Measurements from ENCODE around the gene IFNA10. TPM values are rescaled to one million over a fixed set of nuclear protein-coding genes. Genes with fewer than 3 reads are reported as not detected.
"Not testable (repeated sequence)": the region's sequence is repeated elsewhere in the genome, so short reads cannot be mapped to it uniquely, and the experiment has no call there.

IFNA10 gene
- total RNA-seq, 1 donor from 2014 or later = not detected

GRCh38 chr9:21205204-21205603, 1.7 kb downstream of the IFNA10 start:
- DNase-seq (ENCODE audit: missing footprints) (no peak), ATAC-seq (no peak)
- intact Hi-C loops (cut with DNase I) = no loop called here

DNA sequence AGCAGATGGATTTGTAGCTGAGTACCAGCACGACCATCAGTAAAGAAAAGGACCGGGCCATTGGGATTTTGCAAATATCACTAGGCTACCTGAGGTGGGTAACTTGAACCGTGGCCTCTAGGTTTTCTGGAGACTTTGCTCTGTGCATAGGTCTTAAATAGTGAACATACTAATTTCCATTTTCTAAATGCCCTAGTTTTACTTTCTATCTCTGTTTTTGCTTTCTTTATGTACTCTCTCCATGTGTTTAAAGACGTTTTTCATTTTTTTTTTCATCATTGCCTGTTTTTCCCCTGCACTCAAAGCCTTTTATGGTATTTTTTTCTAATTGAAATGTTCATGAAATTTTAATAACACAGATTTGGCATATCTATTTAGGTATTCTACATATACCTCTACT, 4.8 kb downstream of the IFNA10 start, which contains the start of gene IFNA7:
Gene IFNA7, minus strand, starts transcription at position 101 of the 400 bp plus-strand sequence. Its CDS starts 40 bp downstream, at position 61.
- intact Hi-C loops (cut with DNase I); DNase-seq (ENCODE audit: missing footprints); ATAC-seq: not testable (repeated sequence)

DNA sequence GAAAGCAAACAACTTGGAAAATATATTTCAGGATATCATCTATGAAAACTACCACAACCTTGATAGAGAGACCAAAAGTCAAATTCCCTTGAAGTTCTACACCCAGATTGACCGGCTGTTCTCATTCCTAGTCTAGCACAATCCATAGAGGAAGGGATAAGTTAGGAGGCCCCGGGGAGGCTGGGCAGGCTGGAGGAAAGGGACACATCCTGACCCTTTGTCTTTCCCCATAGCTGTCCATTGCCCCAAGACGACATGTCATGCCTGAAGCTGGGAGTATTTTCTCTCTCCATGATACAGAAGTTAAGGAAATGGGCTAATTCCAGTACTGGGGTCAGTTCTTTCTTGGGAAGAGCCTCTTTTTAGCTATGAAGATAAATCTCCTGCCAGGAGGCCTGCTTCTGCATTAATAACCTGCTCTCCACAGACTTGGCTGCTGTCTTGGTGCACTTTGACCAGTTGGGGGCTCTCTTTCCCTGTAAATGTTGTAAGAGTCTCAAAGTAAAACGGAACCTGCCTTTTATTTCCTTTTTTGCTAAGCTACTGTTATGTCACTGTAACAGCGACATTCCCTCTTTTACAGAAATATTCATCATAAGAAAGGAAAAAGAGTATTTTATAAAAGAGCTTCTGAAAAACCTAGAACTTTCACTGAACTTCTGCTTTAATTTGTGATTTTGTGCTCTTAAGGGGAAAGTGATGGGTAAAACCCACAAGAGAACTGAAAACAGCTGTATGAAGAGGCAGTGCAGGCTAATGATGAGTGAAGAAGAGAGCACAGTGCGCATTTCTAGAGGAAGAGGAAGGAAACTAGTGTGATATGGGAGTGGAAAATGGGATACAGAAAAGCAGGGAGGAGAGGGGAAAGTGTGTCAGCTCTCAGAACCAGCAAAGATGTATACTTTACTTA, 11.8 kb downstream of the IFNA10 start:
- DNase-seq (ENCODE audit: missing footprints); ATAC-seq; intact Hi-C loops (cut with DNase I): not testable (repeated sequence)

DNA sequence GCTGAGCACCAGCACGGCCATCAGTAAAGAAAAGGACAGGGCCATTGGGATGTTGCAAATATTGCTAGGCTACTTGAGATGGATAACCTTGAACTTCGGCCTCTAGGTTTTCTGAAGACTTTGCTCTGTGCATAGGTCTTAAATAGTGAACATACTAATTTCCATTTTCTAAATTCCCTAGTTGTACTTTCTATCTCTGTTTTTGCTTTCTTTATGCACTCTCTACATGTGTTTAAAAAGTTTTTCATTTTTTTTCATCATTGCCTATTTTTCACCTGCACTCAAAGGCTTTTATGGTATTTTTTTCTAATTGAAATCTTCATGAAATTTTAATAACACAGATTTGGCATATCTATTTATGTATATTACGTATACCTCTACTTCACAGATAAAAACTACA, 19.5 kb downstream of the IFNA10 start, which contains the start of gene IFNA4:
Gene IFNA4, minus strand, starts transcription at position 101 of the 400 bp plus-strand sequence. Its CDS starts 56 bp downstream, at position 45.
- ATAC-seq; intact Hi-C loops (cut with DNase I); DNase-seq (ENCODE audit: missing footprints): not testable (repeated sequence)

DNA sequence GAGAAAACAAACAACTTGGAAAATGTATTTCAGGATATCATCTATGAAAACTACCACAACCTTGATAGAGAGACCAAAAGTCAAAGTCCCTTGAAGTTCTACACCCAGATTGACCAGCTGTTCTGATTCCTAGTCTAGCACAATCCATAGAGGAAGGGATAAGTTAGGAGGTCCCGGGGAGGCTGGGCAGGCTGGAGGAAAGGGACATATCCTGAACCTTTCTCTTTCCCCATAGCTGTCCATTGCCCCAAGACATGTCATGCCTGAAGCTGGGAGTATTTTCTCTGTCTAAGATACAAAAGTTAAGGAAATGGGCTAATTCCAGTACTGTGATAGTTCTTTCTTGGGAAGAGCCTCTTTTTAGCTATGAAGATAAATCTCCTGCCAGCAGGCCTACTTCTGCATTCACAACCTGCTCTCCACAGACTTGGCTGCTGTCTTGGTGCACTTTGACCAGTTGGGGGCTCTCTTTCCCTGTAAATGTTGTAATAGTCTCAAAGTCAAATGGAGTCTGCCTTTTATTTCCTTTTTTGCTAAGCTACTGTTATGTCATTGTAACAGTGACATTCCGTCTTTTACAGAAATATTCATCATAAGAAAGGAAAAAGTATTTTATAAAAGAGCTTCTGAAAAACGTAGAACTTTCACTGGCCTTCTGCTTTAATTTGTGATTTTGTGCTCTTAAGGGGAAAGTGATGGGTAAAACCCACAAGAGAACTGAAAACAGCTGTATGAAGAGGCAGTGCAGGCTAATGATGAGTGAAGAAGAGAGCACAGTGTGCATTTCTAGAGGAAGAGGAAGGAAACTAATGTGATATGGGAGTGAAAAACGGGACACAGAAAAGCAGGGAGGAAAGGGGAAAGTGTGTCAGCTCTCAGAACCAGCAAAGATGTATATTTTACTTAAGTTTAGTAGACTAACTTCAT, 23.9 kb downstream of the IFNA10 start:
- intact Hi-C loops (cut with DNase I); DNase-seq (ENCODE audit: missing footprints): not testable (repeated sequence)
- peak; percentile 44 for ATAC-seq

DNA sequence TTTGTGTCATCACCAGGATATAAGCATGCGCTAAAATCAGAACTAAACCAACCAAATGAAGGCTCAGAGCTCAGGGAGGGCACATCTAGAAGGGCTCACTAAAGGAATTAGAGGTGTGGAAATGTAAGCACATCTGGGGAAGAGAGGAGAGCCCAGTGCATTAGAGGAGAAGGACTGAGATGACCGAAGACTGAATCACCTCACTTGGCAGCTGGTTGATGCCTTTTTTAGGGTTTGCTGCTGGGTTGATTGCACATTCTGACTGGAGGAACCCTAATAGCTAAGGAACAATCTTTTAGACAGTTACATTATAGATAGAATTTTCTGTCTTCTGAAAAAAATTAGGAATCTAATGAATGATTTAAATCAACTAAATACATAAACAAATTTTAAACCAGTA, 32.3 kb downstream of the IFNA10 start:
- DNase-seq (ENCODE audit: missing footprints) (no peak), ATAC-seq (no peak)
- intact Hi-C loops (cut with DNase I) = no loop called here

GRCh38 chr9:21172156-21172555, 34.8 kb downstream of the IFNA10 start:
- DNase-seq (ENCODE audit: missing footprints) = no peak
- no peak for ATAC-seq
- intact Hi-C loops (cut with DNase I) = no loop called here

DNA sequence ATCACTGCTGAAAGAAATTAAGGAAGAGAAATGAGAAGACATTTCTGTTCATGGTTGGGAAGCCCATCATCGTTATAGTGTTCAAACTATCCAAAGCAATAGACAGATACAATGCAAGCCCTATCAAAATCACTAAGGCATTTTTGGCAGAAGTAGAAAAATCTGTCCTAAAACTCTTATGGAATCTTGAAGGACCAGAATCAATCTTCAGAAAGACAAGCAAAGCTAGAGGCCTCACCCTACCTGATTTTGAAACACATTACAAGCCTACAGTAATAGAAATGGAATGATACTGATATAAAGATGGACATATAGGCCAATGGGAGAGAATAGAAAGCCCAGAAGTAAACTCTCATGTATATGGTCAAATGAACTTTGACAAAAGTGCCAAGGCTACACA, 35.6 kb downstream of the IFNA10 start:
- intact Hi-C loops (cut with DNase I) = no loop called here
- ATAC-seq (no peak), DNase-seq (ENCODE audit: missing footprints) (no peak)

- intact Hi-C loops (cut with DNase I); DNase-seq (ENCODE audit: missing footprints); ATAC-seq: not testable (repeated sequence)
Observed at GRCh38 chr9:21166560-21166959, 40.4 kb downstream of the IFNA10 start, which contains the start of gene IFNA21. IFNA21 (minus strand) TSS chr9:21166660; CDS start chr9:21166612, 48 bp downstream.

GRCh38 chr9:21165516-21165915, 41.4 kb downstream of the IFNA10 start:
- intact Hi-C loops (cut with DNase I) = no loop called here
- DNase-seq (ENCODE audit: missing footprints) (no peak), ATAC-seq (no peak)

DNA sequence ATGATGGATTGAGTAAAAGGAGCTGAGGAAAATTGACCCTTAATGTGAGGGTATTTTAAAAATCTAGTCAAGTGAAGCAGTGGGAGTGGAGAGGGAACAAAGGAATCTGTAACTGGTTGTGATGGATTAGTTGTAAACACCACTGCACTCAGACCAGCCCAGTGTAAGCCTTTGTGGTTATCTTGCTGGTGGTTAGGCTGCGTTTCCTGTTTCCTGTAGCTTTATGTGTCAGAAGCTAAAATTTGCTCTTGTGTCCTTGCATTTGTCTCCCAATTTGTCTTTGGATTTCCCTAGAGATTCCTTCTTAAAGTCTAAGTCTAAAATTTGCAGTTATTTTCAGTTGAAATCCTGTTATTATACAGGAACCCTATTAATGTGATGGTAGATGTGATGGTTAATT, 46.8 kb downstream of the IFNA10 start:
- DNase-seq (ENCODE audit: missing footprints) (no peak), ATAC-seq (no peak)
- intact Hi-C loops (cut with DNase I) = no loop called here

Other genes starting within 250 kb of the IFNA10 start
- 1.1 TPM for gene HACD4, start 175.5 kb downstream of the IFNA10 start, total RNA-seq
- not detected for gene IFNB1, start 129.2 kb downstream of the IFNA10 start, total RNA-seq
- gene IFNW1, start 65.3 kb downstream of the IFNA10 start, total RNA-seq = not detected
- gene IFNA21, start 40.5 kb downstream of the IFNA10 start, total RNA-seq = not detected
- not detected for gene IFNA4, start 19.6 kb downstream of the IFNA10 start, total RNA-seq
- gene IFNA7, start 4.9 kb downstream of the IFNA10 start, total RNA-seq = not detected
- not detected for gene IFNA16, start 10.2 kb upstream of the IFNA10 start, total RNA-seq
- not detected for gene IFNA17, start 21.1 kb upstream of the IFNA10 start, total RNA-seq
- not detected for gene IFNA14, start 32.9 kb upstream of the IFNA10 start, total RNA-seq
- not detected for gene IFNA5, start 98.2 kb upstream of the IFNA10 start, total RNA-seq
- gene KLHL9, start 128.3 kb upstream of the IFNA10 start, total RNA-seq = 12.2 TPM
- not detected for gene IFNA6, start 143.7 kb upstream of the IFNA10 start, total RNA-seq
- gene IFNA13, start 160.9 kb upstream of the IFNA10 start, total RNA-seq = not detected
- not detected for gene IFNA2, start 178.3 kb upstream of the IFNA10 start, total RNA-seq
- not detected for gene IFNA8, start 202.0 kb upstream of the IFNA10 start, total RNA-seq
- not detected for gene IFNA1, start 233.3 kb upstream of the IFNA10 start, total RNA-seq

Measured in Right ventricle myocardium inferior (tissue), 1 donor.